Measurements from ENCODE around the gene ADORA2A.

DNA sequence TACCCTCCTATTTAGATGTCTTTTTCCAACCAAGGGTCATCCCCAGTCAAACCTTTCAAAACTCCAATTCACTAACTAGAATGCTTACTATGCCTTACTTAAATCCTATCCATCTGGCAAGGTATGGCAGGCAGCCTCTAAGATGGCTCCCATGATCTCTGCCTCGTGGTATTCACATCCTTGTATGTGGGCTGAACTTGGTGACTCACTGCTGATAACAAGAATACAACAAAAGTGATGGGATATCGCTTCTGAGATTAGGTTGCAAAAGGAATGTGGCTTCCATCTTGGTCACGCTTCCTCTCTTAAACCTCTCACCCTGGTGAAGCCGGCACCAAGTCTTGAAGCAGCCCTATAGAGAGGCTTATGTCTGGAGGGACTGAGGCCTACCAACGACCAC, 38.2 kb downstream of the ADORA2A start:
- TF ChIP-seq, protein P1, sequence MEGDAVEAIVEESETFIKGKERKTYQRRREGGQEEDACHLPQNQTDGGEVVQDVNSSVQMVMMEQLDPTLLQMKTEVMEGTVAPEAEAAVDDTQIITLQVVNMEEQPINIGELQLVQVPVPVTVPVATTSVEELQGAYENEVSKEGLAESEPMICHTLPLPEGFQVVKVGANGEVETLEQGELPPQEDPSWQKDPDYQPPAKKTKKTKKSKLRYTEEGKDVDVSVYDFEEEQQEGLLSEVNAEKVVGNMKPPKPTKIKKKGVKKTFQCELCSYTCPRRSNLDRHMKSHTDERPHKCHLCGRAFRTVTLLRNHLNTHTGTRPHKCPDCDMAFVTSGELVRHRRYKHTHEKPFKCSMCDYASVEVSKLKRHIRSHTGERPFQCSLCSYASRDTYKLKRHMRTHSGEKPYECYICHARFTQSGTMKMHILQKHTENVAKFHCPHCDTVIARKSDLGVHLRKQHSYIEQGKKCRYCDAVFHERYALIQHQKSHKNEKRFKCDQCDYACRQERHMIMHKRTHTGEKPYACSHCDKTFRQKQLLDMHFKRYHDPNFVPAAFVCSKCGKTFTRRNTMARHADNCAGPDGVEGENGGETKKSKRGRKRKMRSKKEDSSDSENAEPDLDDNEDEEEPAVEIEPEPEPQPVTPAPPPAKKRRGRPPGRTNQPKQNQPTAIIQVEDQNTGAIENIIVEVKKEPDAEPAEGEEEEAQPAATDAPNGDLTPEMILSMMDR (IDR thresholded peaks at IDR 0.05) = no peak
- no peak for TF ChIP-seq POLR2A (IDR thresholded peaks at IDR 0.05)

Data from lower leg skin (tissue), 3 donors.